B cell (primary cell): ENCODE results near the gene ELL. TPM values are rescaled to one million over a fixed set of nuclear protein-coding genes. Genes with fewer than 3 reads are reported as not detected.
A peak's percentile ranks its signal among the peaks of the same experiment; 100 is the strongest.

Experiments
- ATAC-seq: fragments of 200-7000 bp; cut with Tn5 transposase; one replicate; pipeline ENCODE4 v1.10.0; 2021; ENCODE audit warnings: low read depth, mild to moderate bottlenecking, moderate number of reproducible peaks, moderate library complexity
- CTCF ChIA-PET: fragments of 350-600 bp; sonication (Branson Sonifier 250); formaldehyde crosslinking; loops from one replicate; lab custom pipeline; 2021; ENCODE audit warnings: antibody characterized with exemption, inconsistent platforms; lab: Charles Lee
- POLR2A ChIA-PET: fragments of 350-600 bp; sonication (Branson Sonifier 250); formaldehyde crosslinking; loops from one replicate; lab custom pipeline; 2021; ENCODE audit warnings: antibody characterized with exemption; lab: Charles Lee
- DNase-seq: peaks from one replicate; pipeline ENCODE4 v3.0.0; 2013
- H2AFZ ChIP-seq: 2 replicates; pipeline ENCODE4 v1.6.1; 2012; ENCODE audit warnings: mild to moderate bottlenecking, low read depth, low read length; ENCODE audit not compliant: insufficient read depth, poor library complexity, severe bottlenecking
- H3K27ac ChIP-seq, 2 donors: 1 replicate in 1 of 2; 2 replicates in 1 of 2; pipeline ENCODE4 v1.5.1; 2012 to 2013; ENCODE audit warnings: low read length in 2 of 2, mild to moderate bottlenecking in 2 of 2, moderate library complexity in 1 of 2
- H3K27me3 ChIP-seq, 4 experiments: fragments of 200-600 bp in 1 of 4; sonication (generic) in 1 of 4; replicated peaks in 1 of 4; 1 replicate in 2 of 4; 2 replicates in 2 of 4; pipeline versions ENCODE4 v1.6.1 to v1.7.0; 2013 to 2016; ENCODE audit warnings: low read length in 3 of 4, mild to moderate bottlenecking in 2 of 4, mixed read lengths in 1 of 4, moderate library complexity in 1 of 4; ENCODE audit not compliant: insufficient read depth in 4 of 4, control insufficient read depth in 3 of 4; ENCODE audit errors: control extremely low read depth in 1 of 4
- H3K36me3 ChIP-seq, 2 experiments: replicated peaks in 1 of 2; 1 replicate in 1 of 2; 2 replicates in 1 of 2; pipeline versions ENCODE4 v1.6.1 to v1.7.1; 2013; ENCODE audit warnings: low read length in 1 of 2; ENCODE audit not compliant: insufficient read depth in 2 of 2, control insufficient read depth in 1 of 2; ENCODE audit errors: control extremely low read depth in 1 of 2, extremely low read depth in 1 of 2
- H3K4me1 ChIP-seq, 2 donors: fragments of 200-600 bp in 1 of 2; sonication (generic) in 1 of 2; 1 replicate in 1 of 2; 2 replicates in 1 of 2; pipeline versions ENCODE4 v1.5.1 to v1.6.1; 2013 to 2017; ENCODE audit warnings: low read length in 2 of 2; ENCODE audit not compliant: control insufficient read depth in 2 of 2, insufficient read depth in 2 of 2
- H3K4me2 ChIP-seq: replicated peaks from 2 replicates; pipeline ENCODE3; 2012; ENCODE audit warnings: mild to moderate bottlenecking, low read depth, low read length; ENCODE audit not compliant: poor library complexity, severe bottlenecking
- H3K4me3 ChIP-seq, 5 experiments: fragments of 200-600 bp in 1 of 5; sonication (generic) in 1 of 5; 1 replicate in 3 of 5; 2 replicates in 2 of 5; pipeline versions ENCODE4 v1.5.1 to v1.7.0; 2011 to 2016; ENCODE audit warnings: low read length in 4 of 5, mild to moderate bottlenecking in 4 of 5, low read depth in 2 of 5, control low read depth in 1 of 5, moderate library complexity in 1 of 5; ENCODE audit not compliant: insufficient read depth in 1 of 5; ENCODE audit errors: control extremely low read depth in 1 of 5, extremely low read depth in 1 of 5
- H3K79me2 ChIP-seq: fragments of 200-600 bp; sonication (generic); one replicate; pipeline ENCODE4 v1.6.0; 2016; ENCODE audit warnings: low read length; ENCODE audit not compliant: control insufficient read depth, insufficient read depth
- H3K9ac ChIP-seq: fragments of 200-600 bp; sonication (generic); 2 replicates; pipeline ENCODE4 v1.6.1; 2017; ENCODE audit warnings: mild to moderate bottlenecking, low read length, moderate library complexity
- H3K9me3 ChIP-seq, 3 donors: one replicate each; pipeline versions ENCODE4 v1.6.1 to v1.7.1; 2013; ENCODE audit warnings: low read length in 2 of 3; ENCODE audit not compliant: control insufficient read depth in 2 of 3, insufficient read depth in 1 of 3; ENCODE audit errors: control extremely low read depth in 1 of 3
- H4K20me1 ChIP-seq: 2 replicates; pipeline ENCODE4 v1.6.0; 2012; ENCODE audit warnings: mild to moderate bottlenecking, low read length; ENCODE audit not compliant: insufficient read depth, control insufficient read depth, poor library complexity, severe bottlenecking
- H3K27ac Mint-ChIP-seq: one replicate; pipeline ENCODE4 v1.8.0; 2021; ENCODE audit warnings: mixed read lengths
- H3K27me3 Mint-ChIP-seq: one replicate; pipeline ENCODE4 v1.8.0; 2021; ENCODE audit warnings: mixed read lengths
- H3K4me1 Mint-ChIP-seq: one replicate; pipeline ENCODE4 v1.8.0; 2021; ENCODE audit warnings: mixed read lengths
- H3K4me3 Mint-ChIP-seq: one replicate; pipeline ENCODE4 v1.8.0; 2021; ENCODE audit warnings: mixed read lengths
- H3K9me3 Mint-ChIP-seq: one replicate; pipeline ENCODE4 v1.8.0; 2022; ENCODE audit warnings: mixed read lengths; ENCODE audit not compliant: insufficient read depth
- CTCF ChIP-seq: fragments of 200-600 bp; IDR thresholded peaks from one replicate; pipeline ENCODE4 v1.8.0; 2022; ENCODE audit warnings: antibody characterized with exemption, mild to moderate bottlenecking
- EZH2 ChIP-seq: IDR thresholded peaks from 2 replicates; pipeline ENCODE4 v1.6.1; 2012; ENCODE audit warnings: borderline replicate concordance, low read depth, mild to moderate bottlenecking, moderate library complexity, low read length; ENCODE audit not compliant: insufficient read depth, poor library complexity, severe bottlenecking
- WGBS: methylation state at CpG from one replicate; pipeline ENCODE4 v1.1.5; 2013; ENCODE audit warnings: missing lambda C conversion rate; ENCODE audit not compliant: insufficient coverage; 5-methylcytosine and 5-hydroxymethylcytosine counted together
- intact Hi-C: fragments of 100-400 bp; cut with micrococcal nuclease; formaldehyde crosslinking; loops from one replicate; pipeline ENCODE4 v1.10.0; 2022
- polyA plus RNA-seq: library from polyadenylated mRNA; depleted of rRNA; stranded (reverse); fragments of >200 nt; gene quantifications from 2 replicates; pipeline ENCODE4 v1.2.3, GENCODE V29; 2012
- total RNA-seq, 2 donors: library from RNA; stranded (reverse); fragments of 120-200 nt in 1 of 2; gene quantifications; 1 replicate in 1 of 2; 2 replicates in 1 of 2; pipeline versions ENCODE4 v1.2.3 to v1.2.4, GENCODE V29; 2013 to 2022

Gene ELL
- total and polyA plus RNA-seq, 2 donors (not counting 1 experiment from before 2014, with no cell fraction given): 21.2 to 31.4 TPM

- CTCF ChIA-PET: interaction anchor here (1.0 kb wide), 1 partner anchor 16 kb away, joined by 3 read pairs; the partner anchor contains the start of gene SSBP4
- no peak overlapping the region for H3K4me3 ChIP-seq
- no peak for TF ChIP-seq CTCF
- no peak for TF ChIP-seq EZH2
- Mint-ChIP-seq H3K4me1 (peaks cover 36% of the 10 kb centered on the region), H3K27ac (no peak overlapping the region), H3K9me3 (no peaks in the 10 kb centered on the region), H3K4me3 (peak overlapping the region; percentile 84), H3K27me3 (no peaks in the 10 kb centered on the region)
- intact Hi-C loops: no loop called here
- H4K20me1 ChIP-seq: peaks cover 28% of the 10 kb centered on the region
- no peaks in the 10 kb centered on the region for H3K9me3 ChIP-seq
- DNase-seq (no peak), ATAC-seq (no peak)
- no peak overlapping the region for H3K27ac ChIP-seq
- peaks cover 10% of the 10 kb centered on the region for H3K79me2 ChIP-seq
- POLR2A ChIA-PET: interaction anchor here (0.5 kb wide), 1 partner anchor 109 kb away, joined by 5 read pairs; no protein-coding TSS in a partner anchor
- H3K4me1 ChIP-seq: peaks cover 26 to 49% of the 10 kb centered on the region in 2 donors
- H2AFZ ChIP-seq: no peak overlapping the region
- 96% methylated on average over 42 of the region's 49 CpGs for WGBS
- no peak overlapping the region for H3K4me2 ChIP-seq
- no peaks in the 10 kb centered on the region for H3K27me3 ChIP-seq
- no peaks in the 10 kb centered on the region for H3K36me3 ChIP-seq
- H3K9ac ChIP-seq: no peak overlapping the region
These were observed 86.6 kb downstream of the ELL start for GRCh38 chr19:18435178-18435841.
